WTC11 (cell line): ENCODE results near the gene RNF151. TPM values are rescaled to one million over a fixed set of nuclear protein-coding genes. Genes with fewer than 3 reads are reported as not detected.

Experiments
- ATAC-seq: fragments of 200-7000 bp; cut with Tn5 transposase; 2 replicates; pipeline ENCODE4 v1.10.0; 2021; ENCODE audit warnings: mild to moderate bottlenecking, moderate library complexity
- CTCF ChIA-PET: fragments of 300-600 bp; sonication (Branson Sonifier 250); formaldehyde crosslinking; loops from one replicate; lab custom pipeline; 2021; ENCODE audit warnings: antibody characterized with exemption; lab: Charles Lee
- POLR2A ChIA-PET: fragments of 350-600 bp; sonication (Branson Sonifier 250); formaldehyde crosslinking; loops from one replicate; lab custom pipeline; 2021; ENCODE audit warnings: antibody characterized with exemption; lab: Charles Lee
- DNase-seq: peaks from one replicate; pipeline ENCODE4 v3.0.0; 2021; ENCODE audit warnings: low spot score
- H3K27ac Mint-ChIP-seq: 2 replicates; pipeline ENCODE4 v1.8.0; 2021; ENCODE audit warnings: mixed read lengths
- H3K27me3 Mint-ChIP-seq: 2 replicates; pipeline ENCODE4 v1.8.0; 2021; ENCODE audit warnings: low read depth, mild to moderate bottlenecking, moderate library complexity, mixed read lengths
- H3K36me3 Mint-ChIP-seq: 2 replicates; pipeline ENCODE4 v1.8.0; 2021; ENCODE audit warnings: mixed read lengths
- H3K4me1 Mint-ChIP-seq: 2 replicates; pipeline ENCODE4 v1.8.0; 2022; ENCODE audit warnings: mixed read lengths
- H3K4me3 Mint-ChIP-seq: 2 replicates; pipeline ENCODE4 v1.8.0; 2021; ENCODE audit warnings: mild to moderate bottlenecking, moderate library complexity, mixed read lengths
- H3K9me3 Mint-ChIP-seq: 2 replicates; pipeline ENCODE4 v1.8.0; 2021; ENCODE audit warnings: mixed read lengths
- AFF4 ChIP-seq: sonication (generic); formaldehyde crosslinking; IDR thresholded peaks from 2 replicates; pipeline ENCODE4 v1.8.1; 2023; ENCODE audit warnings: mild to moderate bottlenecking, missing genetic modification reagents, borderline replicate concordance
- ARID4B ChIP-seq: sonication (generic); formaldehyde crosslinking; IDR thresholded peaks from 2 replicates; pipeline ENCODE4 v1.8.0; 2023; ENCODE audit warnings: missing genetic modification reagents, mild to moderate bottlenecking, borderline replicate concordance
- ERG ChIP-seq: fragments of 250-450 bp; sonication (Bioruptor Pico); IDR thresholded peaks from 2 replicates; pipeline ENCODE4 v1.8.0; 2021; ENCODE audit warnings: mild to moderate bottlenecking
- GRHL2 ChIP-seq: fragments of 250-450 bp; sonication (Bioruptor Pico); IDR thresholded peaks from 2 replicates; pipeline ENCODE4 v1.8.0; 2022; ENCODE audit warnings: mild to moderate bottlenecking, moderate library complexity; ENCODE audit not compliant: insufficient replicate concordance, severe bottlenecking
- GTF2I ChIP-seq: fragments of 250-450 bp; sonication (Bioruptor Pico); conservative IDR thresholded peaks from 2 replicates; pipeline ENCODE4 v1.4.0; 2021; ENCODE audit warnings: mild to moderate bottlenecking
- HMGXB4 ChIP-seq: sonication (generic); formaldehyde crosslinking; IDR thresholded peaks from 2 replicates; pipeline ENCODE4 v1.8.1; 2023; ENCODE audit warnings: mild to moderate bottlenecking, moderate library complexity, missing genetic modification reagents
- NR3C1 ChIP-seq: sonication (generic); formaldehyde crosslinking; conservative IDR thresholded peaks from 2 replicates; pipeline ENCODE4 v1.8.1; 2023; ENCODE audit warnings: low read depth, mild to moderate bottlenecking, missing genetic modification reagents
- PREB ChIP-seq: sonication (generic); formaldehyde crosslinking; IDR thresholded peaks from 2 replicates; pipeline ENCODE4 v1.8.1; 2022; ENCODE audit warnings: mild to moderate bottlenecking, missing genetic modification reagents, moderate library complexity, borderline replicate concordance
- SMAD3 ChIP-seq: sonication (generic); formaldehyde crosslinking; IDR thresholded peaks from 2 replicates; pipeline ENCODE4 v1.8.0; 2022; ENCODE audit warnings: missing genetic modification reagents, mild to moderate bottlenecking, borderline replicate concordance
- SP1 ChIP-seq: sonication (generic); formaldehyde crosslinking; conservative IDR thresholded peaks from 2 replicates; pipeline ENCODE4 v1.8.1; 2022; ENCODE audit warnings: missing genetic modification reagents
- STAT6 ChIP-seq: sonication (generic); formaldehyde crosslinking; conservative IDR thresholded peaks from 2 replicates; pipeline ENCODE4 v1.8.1; 2023; ENCODE audit warnings: mild to moderate bottlenecking, low read depth, missing genetic modification reagents, moderate library complexity
- ZNF219 ChIP-seq: sonication (generic); formaldehyde crosslinking; IDR thresholded peaks from 2 replicates; pipeline ENCODE4 v1.8.0; 2023; ENCODE audit warnings: missing genetic modification reagents, mild to moderate bottlenecking, borderline replicate concordance
- ZNF232 ChIP-seq: sonication (generic); formaldehyde crosslinking; IDR thresholded peaks from 2 replicates; pipeline ENCODE4 v1.8.0; 2022; ENCODE audit warnings: mild to moderate bottlenecking, missing genetic modification reagents
- ZNF396 ChIP-seq: fragments of 250-450 bp; sonication (Bioruptor Pico); IDR thresholded peaks from 2 replicates; pipeline ENCODE4 v1.8.0; 2021; ENCODE audit warnings: mild to moderate bottlenecking, moderate library complexity, borderline replicate concordance
- ZNF423 ChIP-seq: fragments of 250-450 bp; sonication (Bioruptor Pico); IDR thresholded peaks from 2 replicates; pipeline ENCODE4 v2.1.2; 2022; ENCODE audit warnings: mild to moderate bottlenecking, moderate library complexity
- ZNF425 ChIP-seq: fragments of 250-450 bp; sonication (Bioruptor Pico); conservative IDR thresholded peaks from 2 replicates; pipeline ENCODE4 v1.9.0; 2021; ENCODE audit warnings: mild to moderate bottlenecking
- total RNA-seq: library from RNA; stranded (reverse); gene quantifications from 3 replicates; pipeline ENCODE4 v1.2.3, GENCODE V29; 2021

Gene RNF151
- total RNA-seq, 1 experiment from 2014 or later, result 0.31 TPM

GRCh38 chr16:1989209-1990100, 22.8 kb downstream of the RNF151 start, which contains the start of gene SYNGR3 (continued):
- TF ChIP-seq ARID4B (CRISPR knock-in tag) (no peak), ERG (CRISPR knock-in tag) (no peak)
- TF ChIP-seq, all 79 proteins: peak for 7

- Mint-ChIP-seq H3K27me3 (peaks cover 24% of the 10 kb centered on the region), H3K9me3 (no peaks in the 10 kb centered on the region), H3K4me3 (no peak overlapping the region), H3K36me3 (peaks cover 5% of the 10 kb centered on the region; the same call in 1 of the 2 replicates), H3K27ac (no peak overlapping the region), H3K4me1 (peaks cover 20% of the 10 kb centered on the region)
- DNase-seq (no peak), ATAC-seq (peak; percentile 4; the same call in 1 of the 2 replicates)
- POLR2A ChIA-PET, result no interaction called here
- CTCF ChIA-PET, result interaction anchor here (0.8 to 6.4 kb wide), 5 partner anchors 10 to 150 kb away, joined by 3 to 59 read pairs (median 5); no protein-coding TSS in a partner anchor
- no peak for TF ChIP-seq GRHL2 (CRISPR knock-in tag)
- no peak for TF ChIP-seq SP1 (CRISPR knock-in tag)
- no peak for TF ChIP-seq HMGXB4 (CRISPR knock-in tag)
- TF ChIP-seq NR3C1 (CRISPR knock-in tag), result no peak
- no peak for TF ChIP-seq ZNF425
- no peak for TF ChIP-seq STAT6 (CRISPR knock-in tag)
- no peak for TF ChIP-seq PREB (CRISPR knock-in tag)
- no peak for TF ChIP-seq ZNF232
- no peak for TF ChIP-seq AFF4 (CRISPR knock-in tag)
- TF ChIP-seq ZNF219 (CRISPR knock-in tag), result no peak
- no peak for TF ChIP-seq GTF2I (CRISPR knock-in tag)
- TF ChIP-seq ZNF396 (CRISPR knock-in tag), result no peak
- TF ChIP-seq SMAD3 (CRISPR knock-in tag), result no peak
- TF ChIP-seq ZNF423 (CRISPR knock-in tag), result no peak
Measured at GRCh38 chr16:1990101-1990350, 23.4 kb downstream of the RNF151 start.
